ENCODE results near the gene DNAH8. TPM values are rescaled to one million over a fixed set of nuclear protein-coding genes. Genes with fewer than 3 reads are reported as not detected.

Gene DNAH8
- polyA plus RNA-seq, 3 donors = not detected

GRCh38 chr6:39043776-39044175 lies 328.7 kb downstream of the DNAH8 start:
- Mint-ChIP-seq H3K4me1 (no peaks in the 10 kb centered on the region), H3K36me3 (no peaks in the 10 kb centered on the region), H3K9me3 (peaks cover 0 to 5% (median 2%) of the 10 kb centered on the region in 7 donors), H3K27me3 (ENCODE audit: low read depth in 3 of 3) (peaks cover 24 to 56% (median 37%) of the 10 kb centered on the region in 3 donors), H3K27ac (no peak overlapping the region), H3K4me3 (no peak overlapping the region)
- Histone ChIP-seq H3K4me3 (replicated peaks in 1 of 3; ENCODE audit: low read depth in 2 of 3, low read length in 3 of 3) (no peak overlapping the region), H2AFZ (ENCODE audit: insufficient read depth, low read depth, low read length, poor library complexity, severe bottlenecking) (no peak overlapping the region), H3K9me3 (replicated peaks in 1 of 2; ENCODE audit: control insufficient read depth in 1 of 2, insufficient read depth in 1 of 2, low read length in 2 of 2) (peaks cover 0 to 3% of the 10 kb centered on the region in 2 donors), H3K9ac (ENCODE audit: insufficient read depth, low read length, poor library complexity, severe bottlenecking) (no peak overlapping the region), H3K27ac (ENCODE audit: low read depth in 1 of 2, low read length in 2 of 2) (no peak overlapping the region), H3K4me1 (ENCODE audit: control insufficient read depth in 1 of 2, insufficient read depth in 2 of 2, low read length in 2 of 2) (no peaks in the 10 kb centered on the region), H3K4me2 (replicated peaks; ENCODE audit: extremely low read depth, low read length, poor library complexity, severe bottlenecking) (no peak overlapping the region), H3K79me2 (ENCODE audit: insufficient read depth, low read length) (no peaks in the 10 kb centered on the region), H4K20me1 (ENCODE audit: insufficient read depth, low read length) (no peaks in the 10 kb centered on the region), H3K36me3 (replicated peaks in 1 of 2; ENCODE audit: control insufficient read depth in 1 of 2, insufficient read depth in 2 of 2, low read length in 2 of 2) (no peaks in the 10 kb centered on the region), H3K27me3 (ENCODE audit: control insufficient read depth in 2 of 2, insufficient read depth in 2 of 2, low read length in 2 of 2) (peaks cover 17 to 22% of the 10 kb centered on the region in 2 donors)
- intact Hi-C loops (cut with micrococcal nuclease) = no loop called here
- no peak for TF ChIP-seq CTCF (IDR thresholded peaks at IDR 0.05)
- WGBS (ENCODE audit: insufficient coverage) = 63% methylated on average over 1 of the region's 3 CpGs
- no peak for DNase-seq

GRCh38 chr6:39044181-39044580 lies 329.1 kb downstream of the DNAH8 start:
- Mint-ChIP-seq H3K9me3 (peaks cover 0 to 5% (median 4%) of the 10 kb centered on the region in 7 donors), H3K4me3 (no peak overlapping the region), H3K4me1 (no peaks in the 10 kb centered on the region), H3K27ac (no peak overlapping the region), H3K27me3 (ENCODE audit: low read depth in 3 of 3) (peaks cover 26 to 60% (median 41%) of the 10 kb centered on the region in 3 donors), H3K36me3 (no peaks in the 10 kb centered on the region)
- Histone ChIP-seq H3K9ac (ENCODE audit: insufficient read depth, low read length, poor library complexity, severe bottlenecking) (no peak overlapping the region), H3K9me3 (replicated peaks in 1 of 2; ENCODE audit: control insufficient read depth in 1 of 2, insufficient read depth in 1 of 2, low read length in 2 of 2) (peaks cover 0 to 3% of the 10 kb centered on the region in 2 donors), H3K79me2 (ENCODE audit: insufficient read depth, low read length) (no peaks in the 10 kb centered on the region), H3K36me3 (replicated peaks in 1 of 2; ENCODE audit: control insufficient read depth in 1 of 2, insufficient read depth in 2 of 2, low read length in 2 of 2) (no peaks in the 10 kb centered on the region), H2AFZ (ENCODE audit: insufficient read depth, low read depth, low read length, poor library complexity, severe bottlenecking) (no peak overlapping the region), H3K4me3 (replicated peaks in 1 of 3; ENCODE audit: low read depth in 2 of 3, low read length in 3 of 3) (no peak overlapping the region), H3K27me3 (ENCODE audit: control insufficient read depth in 2 of 2, insufficient read depth in 2 of 2, low read length in 2 of 2) (peaks cover 18 to 26% of the 10 kb centered on the region in 2 donors), H3K4me1 (ENCODE audit: control insufficient read depth in 1 of 2, insufficient read depth in 2 of 2, low read length in 2 of 2) (no peaks in the 10 kb centered on the region), H3K4me2 (replicated peaks; ENCODE audit: extremely low read depth, low read length, poor library complexity, severe bottlenecking) (no peak overlapping the region), H4K20me1 (ENCODE audit: insufficient read depth, low read length) (no peaks in the 10 kb centered on the region), H3K27ac (ENCODE audit: low read depth in 1 of 2, low read length in 2 of 2) (no peak overlapping the region)
- intact Hi-C loops (cut with micrococcal nuclease) = no loop called here
- WGBS (ENCODE audit: insufficient coverage) = no CpG with 5 or more reads among the region's 4 CpGs
- no peak for TF ChIP-seq CTCF (IDR thresholded peaks at IDR 0.05)
- no peak for DNase-seq

All from CD14-positive monocyte (primary cell).